ENCODE results near the gene SGMS1. TPM values are rescaled to one million over a fixed set of nuclear protein-coding genes. Genes with fewer than 3 reads are reported as not detected.
"Not testable (repeated sequence)": the region's sequence is repeated elsewhere in the genome, so short reads cannot be mapped to it uniquely, and the experiment has no call there.

SGMS1 gene
- total RNA-seq, 1 donor from 2014 or later = 111 TPM

DNA sequence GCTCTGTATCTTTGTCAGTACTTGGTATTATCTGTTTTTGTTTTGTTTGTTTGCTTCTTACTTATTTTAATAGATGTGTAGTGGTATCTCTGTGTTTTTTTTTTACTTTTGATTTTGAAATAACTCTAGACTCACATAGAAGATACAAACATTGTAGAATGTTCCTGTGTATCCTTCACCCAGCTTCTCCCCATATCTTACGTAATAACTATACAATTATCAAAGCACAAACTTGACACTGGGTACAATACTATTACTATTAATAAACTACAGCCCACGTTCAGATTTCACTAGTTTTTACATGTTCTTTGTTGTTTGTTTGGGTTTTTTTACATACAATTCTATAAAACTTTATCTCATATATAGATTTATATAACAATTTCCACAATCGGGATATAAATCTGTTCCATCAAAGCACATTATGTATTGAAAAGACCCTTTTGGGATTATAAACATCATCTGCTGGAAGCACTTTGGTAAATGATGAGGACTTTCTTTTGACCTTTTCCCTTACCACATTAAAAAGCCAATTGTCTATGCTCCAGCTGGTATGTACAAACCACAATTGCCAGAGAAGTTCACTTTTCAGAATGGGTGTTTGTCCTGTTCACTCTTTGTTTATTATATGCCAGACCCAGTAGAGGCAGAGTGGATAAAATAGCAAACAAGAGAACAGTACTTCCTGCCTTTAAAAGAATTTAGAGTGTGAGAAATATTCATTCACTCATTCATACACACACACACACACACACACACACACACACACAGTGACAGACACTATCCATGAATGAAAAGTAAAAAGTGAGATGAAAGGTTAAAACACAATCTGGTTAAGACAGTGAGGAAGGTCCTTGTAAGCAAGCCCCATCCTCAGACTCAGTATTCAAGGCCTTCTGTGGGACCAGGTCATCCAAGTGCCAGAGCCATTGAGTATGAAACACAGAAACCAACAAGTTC is 113.0 kb downstream of the SGMS1 start:
- DNase-seq (ENCODE audit: low spot score) = no peak

DNA sequence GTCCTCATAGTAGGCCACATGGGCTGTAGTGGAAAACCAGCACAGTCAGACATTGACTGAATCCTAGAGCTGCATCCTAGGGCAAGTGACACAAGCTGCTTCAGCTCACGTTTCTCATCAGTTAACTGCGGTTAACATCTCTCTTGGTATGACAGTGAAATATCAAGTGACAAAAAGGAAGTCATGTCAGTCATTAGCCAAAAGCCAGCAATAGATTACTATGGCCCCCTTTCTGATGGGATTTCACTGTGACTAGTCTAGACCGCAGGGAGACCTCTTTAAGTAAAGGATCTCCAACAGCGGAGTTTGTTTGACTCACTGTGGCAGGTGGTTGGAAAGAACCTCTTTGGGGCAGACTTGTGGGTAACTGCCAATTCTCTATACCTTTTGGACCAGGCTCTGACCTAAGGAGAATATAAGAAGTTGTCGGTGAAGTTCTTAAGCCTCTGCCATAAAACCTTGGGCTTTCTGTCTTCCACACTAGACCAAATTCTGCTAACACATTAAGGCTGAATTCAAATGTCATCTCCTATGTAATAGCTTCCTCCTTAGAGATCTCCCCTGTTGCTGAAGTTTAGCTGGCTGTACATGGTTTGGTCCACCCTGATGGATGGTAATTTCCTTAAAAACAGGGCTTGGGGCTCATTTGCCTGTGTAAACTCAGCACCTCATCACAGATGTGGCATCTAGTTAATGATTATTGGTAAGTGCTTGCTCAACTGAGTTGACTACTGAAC is 115.3 kb downstream of the SGMS1 start:
- DNase-seq (ENCODE audit: low spot score) = no peak

DNA sequence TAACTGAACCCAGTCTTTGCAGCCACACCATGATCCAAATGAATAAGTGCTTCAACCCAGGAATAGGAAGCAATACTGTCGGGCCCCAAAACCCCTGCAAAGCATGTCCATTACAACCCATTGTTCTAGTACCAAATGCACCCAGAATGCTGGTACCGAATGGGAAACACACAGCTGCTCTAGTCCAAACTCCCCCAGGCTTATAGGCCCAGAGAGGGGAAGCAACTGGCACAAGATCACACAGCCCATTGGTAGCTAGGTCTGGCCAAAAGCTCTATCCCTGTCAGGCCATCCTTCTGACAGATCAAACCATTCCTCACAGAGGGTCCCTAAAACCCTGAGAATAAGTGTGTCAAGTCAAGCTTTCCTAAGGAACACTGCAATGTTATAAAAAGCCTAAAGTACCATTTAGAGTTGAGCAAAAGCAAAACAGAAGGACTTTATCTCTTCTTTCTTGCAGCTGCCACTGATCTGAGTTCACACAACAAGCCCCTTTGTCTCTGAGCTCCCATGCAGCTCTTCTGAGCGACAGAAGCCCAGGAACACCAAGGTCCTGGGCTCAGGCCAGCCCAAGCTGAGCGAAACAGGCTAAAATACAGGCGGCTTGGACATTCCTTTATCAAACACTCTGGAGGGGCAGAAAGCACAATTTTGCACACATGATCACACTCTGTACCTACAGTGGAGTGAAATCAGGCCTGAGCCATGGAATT is 116.7 kb downstream of the SGMS1 start:
- no peak for DNase-seq (ENCODE audit: low spot score)

DNA sequence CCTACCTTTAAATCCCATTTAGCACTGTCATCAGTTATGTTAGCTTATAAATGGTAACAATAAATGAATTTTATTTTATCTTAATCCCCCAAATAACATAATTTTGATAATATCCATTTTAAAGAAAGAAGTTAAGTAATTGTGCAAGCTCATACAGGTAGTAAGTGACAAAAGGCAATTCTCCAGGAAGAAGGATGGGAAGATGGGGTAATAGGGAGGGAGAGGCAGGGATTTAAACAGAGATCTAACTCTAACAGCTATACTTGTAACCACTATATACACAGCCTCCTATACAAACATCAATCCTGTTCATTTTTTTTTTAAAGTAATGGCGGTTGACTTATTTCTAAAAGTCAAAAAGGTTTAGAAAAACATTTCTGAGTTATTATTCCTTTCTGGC is 119.4 kb downstream of the SGMS1 start:
- DNase-seq (ENCODE audit: low spot score) = no peak

DNA sequence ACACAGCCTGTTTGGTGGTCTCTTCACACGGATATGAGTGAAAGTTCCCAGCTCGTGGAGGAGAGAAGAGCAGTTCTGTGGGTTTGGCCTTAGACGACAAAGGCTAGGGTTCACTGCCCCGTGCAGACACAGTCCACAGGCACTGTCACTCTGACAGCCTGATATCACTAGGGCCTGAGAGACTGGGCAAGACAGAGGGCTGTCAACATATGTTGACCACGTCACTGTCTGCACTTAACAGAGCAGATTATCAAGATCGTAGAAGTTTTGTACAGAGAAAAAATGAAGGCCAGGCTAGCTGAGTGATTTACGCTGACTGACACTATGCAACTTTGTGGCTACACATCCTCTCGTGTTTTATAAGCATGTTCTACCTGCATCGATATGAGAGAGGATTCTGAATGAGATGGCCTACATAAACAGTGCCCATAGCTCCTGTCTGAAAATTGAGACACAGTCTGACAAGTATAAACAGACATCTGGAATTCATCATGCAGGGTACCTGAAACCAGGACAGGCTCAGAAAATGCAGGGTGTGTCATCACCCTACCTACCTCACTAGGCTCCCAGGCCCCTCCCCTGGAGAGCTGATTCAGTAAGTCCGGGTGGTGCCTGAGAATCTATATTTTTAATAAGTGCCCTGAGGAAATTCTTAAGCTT is 120.0 kb downstream of the SGMS1 start:
- DNase-seq (ENCODE audit: low spot score) = peak; percentile 25

DNA sequence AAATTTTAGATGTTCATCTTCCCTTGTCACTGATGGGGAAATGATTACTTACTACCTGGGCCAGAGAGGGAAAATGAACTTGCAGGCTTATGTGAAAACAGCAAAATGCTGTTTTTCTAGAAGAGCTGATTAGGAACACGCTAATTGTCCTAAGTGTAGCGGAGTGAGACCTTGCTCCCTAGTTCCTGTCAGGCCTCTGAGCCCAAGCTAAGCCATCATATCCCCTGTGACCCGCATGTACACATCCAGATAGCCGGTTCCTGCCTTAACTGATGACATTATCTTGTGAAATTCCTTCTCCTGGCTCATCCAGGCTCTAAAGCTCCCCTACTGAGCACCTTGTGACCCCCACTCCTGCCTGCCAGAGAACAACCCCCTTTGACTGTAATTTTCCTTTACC is 120.6 kb downstream of the SGMS1 start:
- not testable (repeated sequence) for DNase-seq (ENCODE audit: low spot score)

DNA sequence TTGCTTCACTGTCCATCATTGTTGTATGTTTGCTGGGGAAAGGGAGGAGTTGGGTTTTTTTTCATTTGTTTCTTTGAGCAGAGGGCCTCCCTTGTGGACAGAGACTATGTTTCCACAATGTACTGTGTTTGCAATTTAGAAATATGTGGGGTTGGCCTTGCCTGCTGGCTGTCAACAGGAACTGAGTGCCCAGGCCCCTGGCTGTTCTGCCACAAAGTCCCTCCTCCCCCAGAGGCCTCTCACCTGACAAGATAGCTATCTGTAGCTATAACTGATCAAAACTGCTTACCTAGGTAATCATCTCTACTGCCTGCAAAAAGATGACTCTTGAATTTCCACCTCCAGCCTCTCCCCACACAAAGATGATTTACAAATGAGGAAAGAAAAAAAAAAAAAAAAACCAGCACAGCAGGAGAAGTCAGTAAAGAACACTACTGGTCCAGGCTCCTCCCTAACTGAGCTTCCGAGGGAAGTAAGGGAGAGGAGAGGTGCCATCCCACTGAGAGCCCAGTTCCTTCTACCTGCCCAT is 121.8 kb downstream of the SGMS1 start:
- peak; percentile 52 for DNase-seq (ENCODE audit: low spot score)

DNA sequence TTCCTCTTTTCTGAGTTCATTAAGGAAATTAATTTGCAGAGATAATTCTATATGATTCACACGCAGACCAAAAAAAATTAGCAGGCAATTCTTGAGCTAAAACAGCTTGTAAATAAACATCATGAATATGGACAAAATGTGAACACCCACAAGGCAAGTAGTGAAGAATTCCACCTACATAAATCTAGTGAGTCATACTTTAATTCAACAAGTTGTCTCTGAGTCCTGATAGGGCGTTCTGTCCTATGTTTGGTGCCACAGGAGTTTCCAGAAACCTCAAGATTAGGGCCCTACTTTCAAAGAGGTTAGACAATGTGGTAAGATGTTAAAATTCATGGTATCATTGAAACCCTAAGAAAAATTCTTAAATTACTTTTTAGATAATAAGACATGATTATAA is 122.3 kb downstream of the SGMS1 start:
- DNase-seq (ENCODE audit: low spot score) = peak; percentile 15

DNA sequence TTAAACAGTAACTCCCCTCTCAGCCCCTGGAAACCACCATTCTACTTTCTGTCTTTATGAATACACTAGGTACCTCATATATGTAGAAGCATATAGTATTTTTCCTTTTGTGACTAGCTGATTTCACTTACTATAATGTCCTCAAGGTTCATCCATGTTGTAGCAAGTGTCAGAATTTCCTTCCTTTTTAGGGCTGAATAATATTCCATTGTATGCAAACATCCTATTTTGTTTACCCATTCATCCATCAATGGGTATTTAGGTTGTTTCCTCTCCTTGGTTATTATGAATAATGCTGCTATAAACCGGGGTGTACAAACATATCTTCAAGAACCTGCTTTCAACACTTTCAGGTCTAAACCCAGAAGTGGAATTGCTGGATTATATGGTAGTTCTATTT is 125.3 kb downstream of the SGMS1 start:
- no peak for DNase-seq (ENCODE audit: low spot score)

DNA sequence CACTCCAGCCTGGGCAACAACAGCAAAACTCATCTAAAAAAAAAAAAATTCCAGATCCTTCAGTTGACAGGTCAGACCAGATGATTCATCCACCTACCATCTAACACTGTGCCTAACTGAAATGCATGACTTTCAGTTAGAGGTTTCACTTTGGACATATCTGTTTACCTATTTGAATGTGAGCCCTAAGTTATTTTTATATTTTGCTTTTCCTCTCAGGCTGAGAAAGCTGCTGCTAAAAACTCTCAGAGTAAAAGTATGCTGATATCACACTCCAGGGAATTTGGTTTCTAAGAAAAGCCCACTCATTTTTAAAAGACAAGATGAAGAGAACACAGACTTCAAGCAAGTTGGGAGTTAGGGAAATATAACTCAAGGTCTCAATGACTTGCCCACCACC is 126.0 kb downstream of the SGMS1 start:
- DNase-seq (ENCODE audit: low spot score) = peak; percentile 20

DNA sequence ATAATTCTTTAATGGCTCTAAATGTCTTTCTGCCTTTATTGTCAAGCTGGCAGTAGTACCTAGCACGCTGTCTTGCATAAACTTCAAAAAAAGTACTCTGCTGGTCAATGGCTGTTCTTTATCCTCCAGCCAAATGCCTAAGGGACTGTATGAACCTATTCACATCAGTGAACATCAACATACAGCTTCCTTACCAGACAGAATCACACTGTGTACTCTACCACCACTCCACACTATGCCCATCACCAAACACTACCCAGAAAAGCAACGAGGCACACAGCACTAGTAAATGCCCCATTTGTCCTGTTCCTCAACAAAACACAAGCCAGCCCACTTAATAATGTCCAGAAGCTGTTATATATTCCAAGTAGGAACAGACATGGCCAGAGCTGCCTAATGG is 127.5 kb downstream of the SGMS1 start:
- DNase-seq (ENCODE audit: low spot score) = no peak

DNA sequence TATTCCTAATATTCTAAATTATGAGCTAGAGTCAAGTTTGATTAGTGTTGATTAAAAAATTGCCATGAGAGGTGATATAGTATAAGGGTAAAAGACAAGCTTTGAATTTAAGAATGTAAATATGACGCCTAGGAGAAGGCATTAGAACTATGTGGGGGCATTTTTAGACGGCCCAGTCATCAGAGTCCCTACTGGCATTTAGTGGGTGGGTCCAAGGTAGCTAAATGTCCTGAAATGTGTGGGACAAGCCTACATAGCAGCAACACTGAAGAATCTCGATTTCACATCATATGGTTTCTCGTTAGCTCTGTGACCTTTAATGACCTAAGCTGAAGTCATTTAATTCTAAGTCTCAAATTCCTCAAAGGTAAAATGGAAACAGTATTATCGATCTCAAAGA is 133.5 kb downstream of the SGMS1 start:
- no peak for DNase-seq (ENCODE audit: low spot score)

DNA sequence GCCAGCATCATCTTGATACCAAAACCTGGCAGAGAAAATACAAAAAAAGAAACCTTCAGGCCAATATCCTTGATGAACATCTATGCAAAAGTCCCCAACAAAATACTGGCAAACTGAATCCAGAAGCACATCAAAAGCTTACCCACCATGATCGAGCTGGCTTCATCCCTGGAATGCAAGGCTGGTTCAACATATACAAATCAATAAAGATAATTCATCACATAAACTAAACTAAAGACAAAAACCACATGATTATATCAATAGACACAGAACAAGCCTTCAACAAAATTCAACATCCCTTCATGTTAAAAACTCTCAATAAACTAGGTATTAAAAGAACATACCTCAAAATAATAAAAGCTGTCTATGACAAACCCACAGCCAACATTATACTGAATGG is 139.2 kb downstream of the SGMS1 start:
- DNase-seq (ENCODE audit: low spot score) = not testable (repeated sequence)

DNA sequence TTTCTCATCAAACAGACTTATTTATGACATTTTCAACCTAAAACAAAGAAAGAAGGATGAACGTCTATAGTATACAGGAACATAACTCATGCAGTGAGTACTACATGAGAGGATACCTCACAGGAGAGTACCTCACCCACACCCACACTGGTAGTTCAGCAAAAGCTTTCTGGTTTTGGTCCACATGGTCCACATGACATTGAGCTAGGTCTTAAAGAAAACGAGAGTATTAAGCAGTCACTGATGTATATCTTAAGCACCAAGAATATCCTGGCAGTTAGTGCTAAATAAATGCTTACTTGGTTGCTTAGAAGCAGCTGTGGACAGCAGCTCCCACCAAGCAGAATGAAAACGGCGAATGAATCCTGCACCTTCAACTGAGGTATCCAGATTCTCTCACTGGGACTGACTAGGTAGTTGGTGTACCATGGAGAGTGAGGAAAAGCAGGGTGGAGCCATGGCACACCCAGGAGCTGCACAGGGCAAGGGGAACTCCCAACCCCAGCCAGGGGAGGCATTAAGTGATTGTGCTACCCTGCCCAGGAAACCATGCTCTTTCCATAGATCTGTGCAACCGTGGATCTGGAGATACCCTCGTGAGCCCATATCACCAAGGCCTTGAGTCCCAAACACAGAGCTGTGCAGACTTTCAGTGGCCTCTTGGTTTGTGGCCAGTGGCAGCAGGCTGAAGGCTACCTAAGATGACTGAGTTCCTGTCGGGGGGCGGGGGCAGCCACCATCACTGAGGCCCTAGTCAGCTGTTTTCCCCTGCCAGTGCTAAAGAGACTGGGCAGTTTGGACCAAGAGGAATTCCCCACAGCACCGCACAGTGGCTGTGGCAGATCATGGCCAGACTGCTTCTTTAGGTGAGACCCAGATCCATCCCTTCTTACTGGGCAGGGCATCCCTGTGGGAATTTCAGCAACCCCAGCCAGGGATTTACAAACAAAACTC is 143.4 kb downstream of the SGMS1 start:
- no peak for DNase-seq (ENCODE audit: low spot score)

DNA sequence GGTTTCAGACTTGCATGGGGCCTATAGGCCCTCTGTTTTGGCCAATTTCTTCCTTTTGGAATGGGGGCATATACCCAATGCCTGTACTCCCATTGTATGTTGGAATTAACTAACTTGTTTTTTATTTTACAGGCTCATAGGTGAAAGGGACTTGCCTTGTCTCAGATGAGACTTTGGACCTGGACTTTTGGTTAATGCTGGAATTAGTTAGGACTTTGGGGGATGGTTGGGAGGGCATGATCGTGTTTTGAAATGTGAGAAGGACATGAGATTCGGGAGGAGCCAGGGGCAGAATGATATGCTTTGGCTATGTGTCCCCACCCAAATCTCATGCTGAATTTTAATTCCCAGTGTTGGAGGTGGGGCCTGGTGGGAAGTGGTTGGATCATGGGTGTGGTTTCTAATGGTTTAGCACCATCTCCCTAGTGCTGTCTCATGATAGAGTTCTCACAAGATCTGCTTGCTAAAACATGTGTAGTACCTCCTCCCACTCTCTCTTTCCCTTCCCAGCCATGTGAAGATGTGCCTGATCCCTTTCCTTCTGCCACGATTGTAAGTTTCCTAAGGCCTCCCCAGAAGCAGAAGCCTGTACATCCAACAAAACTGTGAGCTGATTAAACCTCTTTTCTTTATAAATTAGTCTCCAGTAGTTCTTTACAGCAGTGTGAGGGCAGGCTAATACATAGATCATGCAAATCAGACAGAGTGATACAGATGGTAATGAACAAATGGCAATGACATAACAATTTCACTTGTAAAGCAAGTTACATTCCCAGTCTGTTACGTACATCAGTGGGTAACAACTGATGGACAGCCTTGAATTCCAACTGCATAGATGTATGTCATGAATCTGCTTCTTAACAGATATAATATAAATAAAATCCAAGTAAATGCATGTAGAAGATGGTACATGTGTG is 146.2 kb downstream of the SGMS1 start:
- no peak for DNase-seq (ENCODE audit: low spot score)

DNA sequence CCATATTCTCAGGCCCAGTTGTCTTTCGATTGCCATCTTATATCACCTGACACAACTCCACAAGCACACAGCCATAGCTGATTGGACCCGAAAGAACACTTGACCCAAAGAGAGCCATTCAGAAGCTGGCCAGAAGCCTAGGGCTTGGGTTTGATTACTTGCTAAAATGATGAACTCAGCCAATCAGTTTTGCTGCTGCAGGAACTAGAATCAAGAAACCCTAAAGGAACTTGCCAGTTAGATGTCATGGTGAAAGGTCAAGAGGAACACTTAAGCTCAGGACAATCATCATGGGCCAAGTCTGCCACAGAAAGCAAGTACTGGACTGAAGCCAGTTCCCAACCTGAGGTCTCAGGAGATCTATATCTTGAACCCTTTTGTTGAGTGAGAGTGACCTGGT is 150.0 kb downstream of the SGMS1 start:
- DNase-seq (ENCODE audit: low spot score) = no peak

DNA sequence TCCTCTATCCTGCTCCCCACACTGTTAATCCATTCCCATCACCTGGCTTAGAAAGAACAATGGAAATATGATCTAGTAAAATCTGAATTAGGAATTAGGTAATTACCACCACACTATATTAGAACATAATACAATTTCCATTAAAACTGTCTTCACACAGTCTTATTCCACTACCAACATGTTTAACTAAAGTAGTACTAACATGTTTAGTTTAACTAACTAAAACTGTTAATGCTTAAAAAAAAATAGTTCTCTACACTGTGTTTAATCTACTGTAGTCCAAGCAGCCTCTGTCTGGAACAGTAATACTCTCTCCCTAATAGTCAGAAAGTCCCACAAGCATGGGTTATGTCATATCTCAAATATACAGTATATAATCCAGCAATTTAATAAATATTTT is 150.8 kb downstream of the SGMS1 start:
- no peak for DNase-seq (ENCODE audit: low spot score)

DNA sequence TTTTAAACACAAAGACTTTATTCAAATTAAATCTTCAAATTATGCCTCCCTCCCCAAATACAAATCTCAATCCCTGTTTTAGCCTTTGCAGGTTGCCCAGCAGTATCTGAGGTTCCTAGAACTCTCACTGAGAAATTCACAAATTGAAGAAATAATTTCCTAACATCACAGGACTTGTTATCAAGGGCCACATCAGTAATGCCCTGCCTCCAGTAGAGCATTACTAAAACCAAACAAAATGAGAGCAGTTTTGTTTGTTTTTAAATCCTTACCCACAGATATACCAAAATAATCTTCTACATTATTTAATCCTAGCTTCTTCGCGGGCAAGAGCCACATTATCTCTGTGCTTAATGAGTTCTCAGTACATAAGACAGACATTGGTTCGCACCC is 152.2 kb downstream of the SGMS1 start:
- DNase-seq (ENCODE audit: low spot score) = no peak

Data from umbilical cord (tissue), 2 donors.